Measurements from ENCODE around the gene METTL17. TPM values are rescaled to one million over a fixed set of nuclear protein-coding genes. Genes with fewer than 3 reads are reported as not detected.
"Not testable (repeated sequence)": the region's sequence is repeated elsewhere in the genome, so short reads cannot be mapped to it uniquely, and the experiment has no call there.

METTL17 gene
- total RNA-seq, 1 donor from 2014 or later: 34.6 TPM

DNA sequence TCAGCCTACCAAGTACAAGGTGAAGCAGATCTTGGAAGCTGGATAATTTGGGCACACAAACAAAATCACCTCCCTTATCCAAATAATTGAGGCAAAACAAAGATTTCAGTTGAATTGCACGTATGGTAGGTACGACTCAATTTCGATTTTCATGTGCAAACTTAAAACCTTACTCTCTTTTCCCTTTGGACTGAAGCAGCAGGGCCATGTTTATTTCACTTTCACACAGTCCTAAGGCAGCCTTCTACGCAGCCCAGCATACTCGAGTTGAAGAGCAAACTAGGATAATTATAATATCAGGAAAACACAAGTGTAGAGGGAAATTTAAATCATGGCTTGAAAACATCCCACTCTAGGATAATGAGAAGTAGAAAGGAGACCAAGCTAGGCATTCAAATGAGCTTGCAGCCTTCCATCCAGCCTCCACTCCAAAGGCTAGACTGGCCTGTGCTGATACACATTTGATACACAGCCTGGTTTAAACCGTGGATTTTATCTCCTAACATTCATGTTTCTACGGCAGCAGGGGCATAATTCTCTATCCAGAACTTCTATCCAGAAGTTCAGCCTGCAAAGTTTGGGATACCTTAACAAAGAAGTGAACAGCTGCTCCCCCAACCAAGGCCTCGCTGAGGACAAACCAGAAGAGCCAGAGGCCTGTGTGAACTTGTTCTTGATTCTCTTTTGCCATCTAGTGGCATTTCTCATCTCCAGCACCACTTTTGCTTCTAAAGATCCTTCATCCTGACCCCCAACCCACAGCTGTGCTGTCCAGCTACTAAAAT is 50.0 kb downstream of the METTL17 start:
- no peak for DNase-seq (ENCODE audit: low spot score)
- intact Hi-C loops (cut with DNase I): loop anchor here (1.0 to 5.0 kb wide), 3 partner anchors 25 to 342 kb away; no protein-coding TSS in a partner anchor

DNA sequence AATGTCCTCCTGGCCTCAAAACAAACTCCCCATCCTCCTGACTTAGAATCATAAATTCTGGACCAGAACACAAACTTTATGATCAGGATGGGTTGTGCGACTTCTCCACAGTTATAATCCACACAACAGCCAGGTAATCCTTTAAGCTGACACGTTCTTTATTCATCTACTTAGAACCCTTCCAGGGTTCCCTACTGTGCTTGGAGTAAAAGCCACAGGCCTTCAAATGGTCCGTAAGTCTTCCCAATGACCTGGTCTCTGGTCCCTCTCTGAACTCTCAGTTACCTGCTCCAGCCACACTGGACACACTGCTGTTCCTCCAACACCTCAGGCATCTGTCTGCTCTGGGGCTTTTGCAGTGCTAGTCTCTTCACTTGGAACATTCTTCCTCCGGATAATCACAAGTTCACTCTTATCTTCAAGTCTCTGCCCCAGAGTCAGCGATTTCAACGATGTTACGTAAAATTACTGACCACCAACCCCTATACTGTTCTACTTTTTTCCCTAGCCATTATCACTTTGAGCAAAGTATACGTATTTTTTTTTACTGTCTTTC is 50.7 kb downstream of the METTL17 start:
- no peak for DNase-seq (ENCODE audit: low spot score)
- intact Hi-C loops (cut with DNase I): loop anchor here (1.0 to 5.0 kb wide), 2 partner anchors 26 to 183 kb away; no protein-coding TSS in a partner anchor

DNA sequence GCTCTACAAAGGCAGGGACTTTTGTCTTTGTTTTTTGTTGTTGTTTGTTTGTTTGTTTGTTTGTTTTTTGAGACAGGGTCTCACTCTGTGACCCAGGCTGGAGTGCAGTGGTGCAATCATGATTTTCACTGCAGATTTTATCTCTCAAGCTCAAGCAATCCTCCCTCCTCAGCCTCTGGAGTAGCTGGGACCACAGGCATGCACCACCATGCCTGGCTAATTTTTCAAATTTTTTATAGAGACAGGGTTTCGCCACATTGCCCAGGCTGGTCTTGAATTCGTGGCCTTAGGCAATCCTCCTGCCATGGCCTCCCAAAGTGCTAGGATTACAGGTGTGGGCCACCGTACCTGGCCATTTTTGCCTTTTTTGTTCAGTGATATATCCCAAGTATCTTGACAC is 51.2 kb downstream of the METTL17 start:
- DNase-seq (ENCODE audit: low spot score): not testable (repeated sequence)
- intact Hi-C loops (cut with DNase I): loop anchor here (1.0 to 5.0 kb wide), 2 partner anchors 27 to 184 kb away; no protein-coding TSS in a partner anchor

DNA sequence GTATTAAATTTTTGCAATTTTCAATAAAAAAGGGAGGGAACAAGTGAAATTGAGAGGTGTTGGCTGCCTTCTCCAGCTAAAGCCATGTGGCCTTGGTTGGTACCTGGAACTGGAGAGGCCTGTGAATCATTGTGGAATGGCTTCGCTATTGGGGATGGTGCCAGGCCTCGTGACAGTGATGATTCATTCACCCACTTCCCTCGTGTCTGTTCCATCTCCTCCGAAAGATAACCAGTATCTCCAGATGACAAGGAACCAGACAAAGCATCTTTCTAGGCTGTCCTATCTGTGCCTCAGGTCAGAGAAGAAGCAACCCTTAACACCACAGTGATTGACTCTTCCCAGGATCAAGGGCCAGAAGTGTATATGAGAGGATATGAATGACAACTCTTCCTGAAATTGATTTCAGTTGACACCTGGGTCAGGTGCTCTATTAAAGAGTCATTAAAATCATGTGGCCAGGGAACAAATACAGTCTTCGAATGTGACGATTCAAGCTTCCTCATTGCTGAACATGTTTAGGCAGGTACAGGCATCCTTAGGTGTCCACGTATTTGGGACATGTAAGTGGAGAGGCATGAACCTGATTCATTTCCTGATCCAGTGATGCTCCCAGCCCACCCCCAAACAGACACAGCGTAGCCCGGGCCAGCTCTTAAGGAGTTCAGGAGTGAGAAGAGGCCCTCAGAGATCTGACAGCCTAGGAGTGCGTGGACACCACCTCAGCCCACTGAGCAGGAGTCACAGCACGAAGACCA is 52.1 kb downstream of the METTL17 start, which contains the start of gene RNASE7:
Gene RNASE7, plus strand, starts transcription at position 687 of the 758 bp plus-strand sequence. CDS start 631 bp downstream, outside the sequence.
- DNase-seq (ENCODE audit: low spot score): no peak
- intact Hi-C loops (cut with DNase I): loop anchor here (5.0 kb wide), 1 partner anchor 185 kb away; no protein-coding TSS in a partner anchor

DNA sequence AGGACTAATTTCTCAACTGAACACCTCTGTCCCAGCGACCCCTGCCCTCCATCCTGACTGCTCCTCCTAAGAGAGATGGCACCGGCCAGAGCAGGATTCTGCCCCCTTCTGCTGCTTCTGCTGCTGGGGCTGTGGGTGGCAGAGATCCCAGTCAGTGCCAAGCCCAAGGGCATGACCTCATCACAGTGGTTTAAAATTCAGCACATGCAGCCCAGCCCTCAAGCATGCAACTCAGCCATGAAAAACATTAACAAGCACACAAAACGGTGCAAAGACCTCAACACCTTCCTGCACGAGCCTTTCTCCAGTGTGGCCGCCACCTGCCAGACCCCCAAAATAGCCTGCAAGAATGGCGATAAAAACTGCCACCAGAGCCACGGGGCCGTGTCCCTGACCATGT is 53.1 kb downstream of the METTL17 start:
- intact Hi-C loops (cut with DNase I): loop anchor here (5.0 kb wide), 1 partner anchor 186 kb away; no protein-coding TSS in a partner anchor

DNA sequence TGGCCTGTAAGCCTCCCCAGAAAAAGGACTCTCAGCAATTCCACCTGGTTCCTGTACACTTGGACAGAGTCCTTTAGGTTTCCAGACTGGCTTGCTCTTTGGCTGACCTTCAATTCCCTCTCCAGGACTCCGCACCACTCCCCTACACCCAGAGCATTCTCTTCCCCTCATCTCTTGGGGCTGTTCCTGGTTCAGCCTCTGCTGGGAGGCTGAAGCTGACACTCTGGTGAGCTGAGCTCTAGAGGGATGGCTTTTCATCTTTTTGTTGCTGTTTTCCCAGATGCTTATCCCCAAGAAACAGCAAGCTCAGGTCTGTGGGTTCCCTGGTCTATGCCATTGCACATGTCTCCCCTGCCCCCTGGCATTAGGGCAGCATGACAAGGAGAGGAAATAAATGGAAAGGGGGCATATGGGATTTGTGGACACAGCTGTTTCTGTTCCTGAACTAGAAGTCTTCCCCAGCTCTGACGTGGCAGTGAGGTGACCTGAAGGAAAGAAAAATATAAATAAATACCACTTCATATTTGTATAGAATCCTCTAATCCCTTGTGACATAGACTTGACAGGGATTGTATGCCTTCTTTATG is 53.7 kb downstream of the METTL17 start:
- intact Hi-C loops (cut with DNase I): loop anchor here (5.0 kb wide), 1 partner anchor 186 kb away; no protein-coding TSS in a partner anchor
- DNase-seq (ENCODE audit: low spot score): no peak

More for the DNA sequence above, 53.1 kb downstream of the METTL17 start:
- DNase-seq (ENCODE audit: low spot score): no peak

DNA sequence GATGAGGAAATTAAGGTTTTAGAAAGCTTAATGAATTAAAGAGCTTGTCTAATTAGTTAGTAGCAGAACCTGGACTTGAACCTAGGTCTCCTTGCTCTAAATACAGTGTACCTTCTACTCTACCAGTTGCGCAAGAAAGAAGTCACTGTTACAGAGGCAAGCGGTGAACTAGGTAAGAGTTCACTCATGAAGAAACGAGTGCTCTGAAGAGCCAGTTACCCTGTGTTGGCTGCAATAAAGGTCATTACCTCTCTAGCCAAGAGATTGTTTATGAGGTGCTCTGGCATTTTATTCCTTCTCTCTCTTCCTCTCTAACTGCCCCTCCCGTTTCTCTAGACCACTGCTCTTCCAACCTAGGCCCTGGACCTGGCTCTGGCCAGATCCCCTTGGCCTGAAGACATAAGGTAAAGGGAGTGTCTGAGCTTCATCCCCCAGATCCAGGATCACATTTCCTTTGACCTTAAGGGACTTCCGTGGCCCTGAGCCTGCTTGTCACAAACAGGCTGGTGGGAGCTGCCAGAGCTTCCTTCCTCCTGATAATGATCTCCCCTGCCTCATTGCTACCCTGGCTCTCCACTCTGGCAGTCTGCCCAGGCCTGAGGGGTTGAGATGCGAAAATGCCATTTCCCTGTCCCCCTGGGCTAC is 54.3 kb downstream of the METTL17 start:
- DNase-seq (ENCODE audit: low spot score): no peak
- intact Hi-C loops (cut with DNase I): loop anchor here (1.0 to 5.0 kb wide), 2 partner anchors 20 to 187 kb away; no protein-coding TSS in a partner anchor

Small RNA genes within 50 kb of the gene (microRNA-seq; reads per million reads assigned to microRNA genes)
- not detected for gene MIR6717

Other genes starting within 250 kb of the METTL17 start
- not detected for gene EDDM3A, start 244.1 kb upstream of the METTL17 start, total RNA-seq
- not detected for gene EDDM3B, start 221.6 kb upstream of the METTL17 start, total RNA-seq
- 3.1 TPM for gene RNASE6, start 208.7 kb upstream of the METTL17 start, total RNA-seq
- gene RNASE1, start 187.1 kb upstream of the METTL17 start, total RNA-seq: 171 TPM
- not detected for gene RNASE3, start 98.6 kb upstream of the METTL17 start, total RNA-seq
- gene RNASE2, start 34.5 kb upstream of the METTL17 start, total RNA-seq: 0.89 TPM
- not detected for gene SLC39A2, start 9.3 kb downstream of the METTL17 start, total RNA-seq
- gene NDRG2, start 35.1 kb downstream of the METTL17 start, total RNA-seq: 304 TPM
- gene TPPP2, start 40.2 kb downstream of the METTL17 start, total RNA-seq: 0.73 TPM
- not detected for gene RNASE13, start 44.8 kb downstream of the METTL17 start, total RNA-seq
- not detected for gene RNASE7, start 52.4 kb downstream of the METTL17 start, total RNA-seq
- gene RNASE8, start 67.8 kb downstream of the METTL17 start, total RNA-seq: not detected
- gene ARHGEF40, start 80.3 kb downstream of the METTL17 start, total RNA-seq: 26.3 TPM
- 51.1 TPM for gene ZNF219, start 108.7 kb downstream of the METTL17 start, total RNA-seq
- 0.48 TPM for gene TMEM253, start 111.1 kb downstream of the METTL17 start, total RNA-seq
- not detected for gene OR5AU1, start 166.1 kb downstream of the METTL17 start, total RNA-seq